Activated CD4-positive, alpha-beta T cell treated with anti-CD3 and anti-CD28 coated beads, Interleukin-10, Interleukin-2, amounts not matched to agents 100 ng/mL and 50 ng/mL, durations not matched to agents 16 hours and 8 hours (primary cell): ENCODE measurements around the gene CETN2.
"Not testable (repeated sequence)": the region's sequence is repeated elsewhere in the genome, so short reads cannot be mapped to it uniquely, and the experiment has no call there.

Experiments
- DNase-seq: peaks from one replicate; pipeline ENCODE4 v3.0.0-alpha.2; 2020

CETN2 gene

GRCh38 chrX:152830312-152831305, at the start of gene CETN2, which contains the start of gene NSDHL:
Gene CETN2, minus strand, starts transcription at chrX:152830757. Its CDS starts 47 bp downstream, at chrX:152830710.
Gene NSDHL, plus strand, starts transcription at chrX:152831063. Its CDS starts 15,262 bp downstream, at chrX:152846325.
- DNase-seq, result peak; percentile 95

GRCh38 chrX:152878976-152879755, 48.6 kb upstream of the CETN2 start:
- no peak for DNase-seq

GRCh38 chrX:152876931-152877840, 46.6 kb upstream of the CETN2 start:
- DNase-seq, result no peak

DNA sequence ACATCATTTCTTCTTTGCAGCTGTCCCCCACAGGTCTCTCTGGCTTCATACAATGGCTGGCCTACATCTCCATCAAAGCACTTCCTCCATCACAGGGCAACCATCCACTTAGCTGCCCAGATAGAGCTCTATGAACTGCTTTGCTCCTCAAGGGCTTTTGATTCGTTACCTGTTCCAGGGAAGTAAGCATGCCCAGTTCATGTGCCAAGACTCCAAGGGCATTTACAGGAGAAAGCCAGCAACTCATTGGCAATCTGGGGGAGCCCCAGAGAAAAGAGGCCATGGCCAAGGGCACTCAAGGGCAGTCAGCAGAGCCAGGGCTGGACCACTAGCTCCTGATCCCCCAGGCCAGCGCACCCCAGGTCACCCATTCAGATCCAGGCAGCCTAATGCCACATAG, 42.8 kb upstream of the CETN2 start:
- DNase-seq, result no peak

DNA sequence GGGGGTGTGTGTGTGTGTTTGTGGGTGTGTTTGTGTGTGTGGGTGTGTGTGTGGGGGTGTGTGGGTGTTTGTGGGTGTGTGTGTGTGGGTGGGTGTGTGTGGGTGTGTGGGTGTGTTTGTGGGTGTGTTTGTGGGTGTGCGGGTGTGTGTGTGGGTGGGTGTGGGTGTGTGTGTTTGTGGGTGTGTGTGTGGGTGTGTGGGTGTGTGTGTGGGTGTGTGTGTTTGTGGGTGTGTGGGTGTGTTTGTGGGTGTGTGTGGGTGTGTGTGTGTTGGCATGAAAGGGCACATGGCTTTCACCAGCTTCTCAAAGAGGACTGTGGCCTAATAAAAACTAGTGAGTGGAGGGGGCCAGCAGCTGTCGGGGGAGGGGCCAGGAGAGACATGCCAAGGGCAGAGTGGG, 42.0 kb upstream of the CETN2 start:
- DNase-seq, result no peak

DNA sequence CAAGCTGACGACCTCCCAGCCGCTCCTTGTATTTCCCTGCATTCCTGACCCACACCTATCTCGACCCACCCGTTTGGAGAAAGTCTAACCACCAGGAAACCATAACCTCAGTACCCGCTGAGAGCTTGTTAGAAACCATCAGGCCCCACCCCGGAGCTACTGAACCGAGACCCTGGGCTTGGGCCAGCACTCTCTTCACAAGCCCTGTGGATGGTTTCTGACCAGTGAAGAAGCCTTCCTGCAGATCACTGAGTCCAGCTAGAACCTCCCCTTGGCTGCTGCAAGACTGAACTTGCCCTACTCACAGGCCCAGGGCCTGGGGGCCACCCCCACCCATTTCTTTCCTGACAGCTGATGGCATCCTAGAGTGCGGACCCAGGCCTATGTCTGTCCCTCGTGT, 40.7 kb upstream of the CETN2 start:
- no peak for DNase-seq

GRCh38 chrX:152869972-152870371, 39.4 kb upstream of the CETN2 start:
- no peak for DNase-seq

DNA sequence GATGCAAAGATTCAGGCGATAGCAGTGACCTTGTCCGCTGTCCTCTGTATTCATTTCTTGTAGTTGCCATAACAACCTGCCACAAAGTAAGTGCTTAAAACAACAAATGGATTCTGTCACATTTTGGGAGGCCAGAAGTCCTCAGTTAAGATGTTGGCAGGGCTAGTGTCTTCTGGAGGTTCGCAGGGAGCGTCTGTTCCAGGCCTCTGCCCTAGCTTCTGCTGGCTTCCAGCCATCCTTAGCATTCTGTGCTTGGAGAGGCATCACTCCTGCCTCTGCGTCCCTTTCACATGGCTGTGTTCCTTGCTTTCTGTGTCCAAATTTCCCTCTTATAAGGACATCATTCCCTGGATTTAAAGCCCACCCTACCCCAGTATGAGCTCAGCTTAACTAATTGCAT, 35.8 kb upstream of the CETN2 start:
- no peak for DNase-seq

GRCh38 chrX:152865232-152865920, 34.8 kb upstream of the CETN2 start:
- no peak for DNase-seq

GRCh38 chrX:152861826-152862225, 31.3 kb upstream of the CETN2 start:
- no peak for DNase-seq

GRCh38 chrX:152861116-152861515, 30.6 kb upstream of the CETN2 start:
- no peak for DNase-seq

DNA sequence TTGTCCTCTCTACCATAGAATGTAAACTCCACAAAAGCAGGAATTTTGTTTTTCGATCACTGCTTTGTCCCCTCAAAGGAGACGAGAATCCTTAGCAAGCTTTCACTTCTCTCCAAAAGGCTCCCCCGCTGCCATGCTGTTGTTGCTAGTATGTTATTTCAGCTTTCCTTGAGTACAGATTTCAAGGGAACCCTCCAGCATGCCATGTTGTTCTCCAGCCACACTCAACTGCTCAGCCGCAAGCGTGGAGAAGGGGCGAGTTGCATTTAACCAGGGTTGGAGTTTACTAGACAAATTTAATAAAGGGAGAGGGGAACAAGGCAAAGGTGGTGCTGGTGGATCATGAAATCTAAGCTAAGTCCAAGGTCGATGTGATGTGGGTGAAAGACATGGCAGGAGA, 23.4 kb upstream of the CETN2 start:
- DNase-seq, result no peak

- no peak for DNase-seq
These were observed 19.9 kb upstream of the CETN2 start for GRCh38 chrX:152850465-152850864.

- DNase-seq, result no peak
These were observed 16.7 kb upstream of the CETN2 start for GRCh38 chrX:152847281-152847680.

GRCh38 chrX:152845618-152846240, 15.2 kb upstream of the CETN2 start:
- no peak for DNase-seq

- no peak for DNase-seq
These were observed 13.7 kb upstream of the CETN2 start for GRCh38 chrX:152844256-152844655.

GRCh38 chrX:152843852-152844251, 13.3 kb upstream of the CETN2 start:
- DNase-seq, result no peak

DNA sequence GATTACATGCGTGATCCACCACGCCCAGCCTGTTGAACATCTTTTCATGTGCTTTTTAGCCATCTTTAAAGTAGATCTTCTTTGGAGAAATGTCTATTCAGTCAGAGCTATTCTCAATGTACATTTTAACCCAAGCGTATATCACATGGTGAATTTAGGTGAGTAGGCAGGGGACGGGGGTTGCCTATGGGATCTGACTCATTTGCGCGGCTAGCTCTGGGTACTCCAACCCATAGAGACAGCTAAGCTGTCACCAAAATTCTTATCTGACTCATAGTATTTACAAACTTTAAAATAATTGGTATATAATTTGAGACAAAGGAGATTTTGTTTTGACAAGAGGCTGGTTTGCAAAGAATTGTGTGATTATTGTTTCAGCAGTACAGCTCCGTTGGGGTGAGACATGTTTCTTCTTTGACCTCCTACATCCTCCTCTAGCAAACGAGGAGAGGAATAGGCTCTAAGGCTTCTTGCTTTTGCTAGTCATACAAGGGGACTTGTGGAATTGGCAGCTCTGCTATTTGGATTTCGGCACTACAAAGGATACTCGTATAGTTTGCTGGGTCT, 12.3 kb upstream of the CETN2 start:
- no peak for DNase-seq

DNA sequence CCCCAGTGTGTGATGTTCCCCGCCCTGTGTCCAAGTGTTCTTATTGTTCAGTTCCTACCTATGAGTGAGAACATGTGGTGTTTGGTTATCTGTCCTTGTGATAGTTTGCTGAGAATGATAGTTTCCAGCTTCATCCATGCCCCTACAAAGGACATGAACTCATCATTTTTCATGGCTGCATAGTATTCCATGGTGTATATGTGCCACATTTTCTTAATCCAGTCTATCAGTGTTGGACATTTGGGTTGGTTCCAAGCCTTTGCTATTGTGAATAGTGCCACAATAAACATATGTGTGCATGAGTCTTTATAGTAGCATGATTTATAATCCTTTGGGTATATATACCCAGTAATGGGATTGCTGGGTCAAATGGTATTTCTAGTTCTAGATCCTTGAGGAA, 4.9 kb upstream of the CETN2 start:
- DNase-seq, result not testable (repeated sequence)

DNA sequence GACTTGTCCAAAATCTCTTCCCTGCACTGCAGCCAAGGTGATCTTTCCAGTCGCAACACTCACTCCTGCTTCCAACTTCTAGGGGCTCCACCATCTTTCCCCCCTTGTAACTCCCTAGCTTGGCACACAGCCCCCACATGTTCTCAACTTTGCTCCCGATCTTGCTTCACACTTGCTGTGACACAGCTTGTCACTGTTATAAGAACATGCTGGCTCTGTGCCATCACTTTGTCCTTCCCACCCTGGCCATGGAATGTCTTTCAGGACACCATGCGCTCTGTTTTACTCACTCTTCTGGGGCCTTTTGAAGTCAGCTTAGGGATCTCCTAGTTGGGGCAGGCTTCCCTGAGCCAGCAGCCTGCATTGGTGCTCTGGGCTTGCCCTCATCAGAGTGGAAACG, 2.8 kb upstream of the CETN2 start:
- DNase-seq, result no peak

DNA sequence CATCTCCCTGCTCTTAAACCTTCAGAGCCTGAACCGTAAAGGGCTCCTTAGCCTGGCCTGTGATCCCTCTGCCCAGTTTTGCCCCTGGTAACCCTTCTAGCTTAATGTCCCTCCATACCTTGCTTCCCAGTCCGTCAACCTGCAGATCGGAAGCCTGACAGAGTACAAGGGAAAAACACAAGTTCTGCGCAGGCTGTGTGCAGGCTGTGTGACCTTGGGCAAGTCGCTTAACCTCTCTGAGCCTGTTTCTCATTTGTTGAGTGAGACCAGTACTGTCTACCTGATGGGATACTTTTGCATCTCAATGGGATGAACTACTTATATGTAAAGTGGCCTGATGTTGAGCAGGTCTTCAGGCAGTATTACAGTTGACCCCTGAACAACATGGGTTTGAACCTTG, 2.0 kb upstream of the CETN2 start:
- DNase-seq, result no peak
